NCI-H2029 (cell line): ENCODE data around the gene NTF3.

ENCODE experiments used
- DNase-seq: peaks from one replicate; lab custom pipeline; 2025; lab: John Stamatoyannopoulos, UW

The NTF3 gene

GRCh38 chr12:5430641-5431603 lies 986 bp upstream of the NTF3 start:
- DNase-seq, result no peak

- no peak for DNase-seq
Observed at GRCh38 chr12:5433081-5433844, 1.4 kb downstream of the NTF3 start.

- DNase-seq, result no peak
Observed at GRCh38 chr12:5433845-5434646, 2.1 kb downstream of the NTF3 start.

GRCh38 chr12:5434647-5435560 lies 3.0 kb downstream of the NTF3 start:
- no peak for DNase-seq

GRCh38 chr12:5437182-5437583 lies 5.3 kb downstream of the NTF3 start:
- DNase-seq, result no peak

GRCh38 chr12:5437589-5437988 lies 5.7 kb downstream of the NTF3 start:
- no peak for DNase-seq

- no peak for DNase-seq
Observed at GRCh38 chr12:5438671-5439200, 6.8 kb downstream of the NTF3 start.

- DNase-seq, result peak; percentile 15
Observed at GRCh38 chr12:5439371-5439771, 7.5 kb downstream of the NTF3 start.

- no peak for DNase-seq
Observed at GRCh38 chr12:5439788-5440300, 7.9 kb downstream of the NTF3 start.

GRCh38 chr12:5440978-5441377 lies 9.1 kb downstream of the NTF3 start:
- DNase-seq, result no peak

- peak; percentile 20 for DNase-seq
Observed at GRCh38 chr12:5441497-5442236, 9.8 kb downstream of the NTF3 start.

- DNase-seq, result peak; percentile 81
Observed at GRCh38 chr12:5442251-5443006, 10.5 kb downstream of the NTF3 start.

GRCh38 chr12:5444520-5444919 lies 12.6 kb downstream of the NTF3 start:
- no peak for DNase-seq

GRCh38 chr12:5447320-5447719 lies 15.4 kb downstream of the NTF3 start:
- DNase-seq, result no peak

- DNase-seq, result no peak
Observed at GRCh38 chr12:5451251-5451650, 19.3 kb downstream of the NTF3 start.

- no peak for DNase-seq
Observed at GRCh38 chr12:5452569-5452968, 20.7 kb downstream of the NTF3 start.

GRCh38 chr12:5453466-5453865 lies 21.6 kb downstream of the NTF3 start:
- DNase-seq, result no peak

GRCh38 chr12:5455045-5455444 lies 23.1 kb downstream of the NTF3 start:
- no peak for DNase-seq

- DNase-seq, result no peak
Observed at GRCh38 chr12:5456030-5456429, 24.1 kb downstream of the NTF3 start.
